Ascending aorta (tissue), 2 donors: Measurements from ENCODE around the gene ATP6V1B1. TPM values are rescaled to one million over a fixed set of nuclear protein-coding genes. Genes with fewer than 3 reads are reported as not detected.

Source experiments
- DNase-seq, 2 donors: peaks; one replicate each; pipeline ENCODE4 v3.0.0-alpha.2; 2019; ENCODE audit warnings: low spot score in 2 of 2
- H3K27ac ChIP-seq, 2 donors: fragments of 200-600 bp; sonication (generic); one replicate each; pipeline ENCODE4 v1.5.1; 2016 to 2017; ENCODE audit warnings: mild to moderate bottlenecking in 1 of 2
- H3K27me3 ChIP-seq: fragments of 200-600 bp; sonication (generic); one replicate; pipeline ENCODE4 v1.5.1; 2017
- H3K36me3 ChIP-seq, 2 donors: fragments of 200-600 bp; sonication (generic); one replicate each; pipeline ENCODE4 v1.5.1; 2016
- H3K4me1 ChIP-seq, 2 donors: fragments of 200-600 bp; sonication (generic); one replicate each; pipeline ENCODE4 v1.5.1; 2016 to 2017; ENCODE audit warnings: mild to moderate bottlenecking in 1 of 2
- H3K4me3 ChIP-seq, 2 donors: fragments of 200-600 bp; sonication (generic); one replicate each; pipeline ENCODE4 v1.5.1; 2016 to 2017; ENCODE audit warnings: mild to moderate bottlenecking in 1 of 2
- H3K9me3 ChIP-seq, 2 donors: fragments of 200-600 bp; sonication (generic); one replicate each; pipeline ENCODE4 v1.5.1; 2016
- CTCF ChIP-seq, 3 experiments: fragments of 200-600 bp in 2 of 3; fragments of 450-650 bp in 1 of 3; sonication (generic) in 2 of 3; IDR thresholded peaks; one replicate each; pipeline ENCODE4 v1.5.1; 2016 to 2019; ENCODE audit warnings: antibody characterized with exemption in 3 of 3, mild to moderate bottlenecking in 1 of 3, moderate library complexity in 1 of 3
- intact Hi-C: fragments of 100-400 bp; cut with DNase I; formaldehyde crosslinking; loops from one replicate; pipeline ENCODE4 v1.15.1; 2023
- total RNA-seq: library from RNA; depleted of rRNA; stranded (reverse); fragments of >200 nt; gene quantifications from one replicate; pipeline ENCODE4 v1.1.0, GENCODE V29; 2016

Gene ATP6V1B1
- total RNA-seq, 1 donor from 2014 or later, result not detected

GRCh38 chr2:70897203-70897976 lies 38.3 kb upstream of the ATP6V1B1 start:
- no peak for TF ChIP-seq CTCF (IDR thresholded peaks at IDR 0.05)
- intact Hi-C loops, result no loop called here
- H3K4me1 ChIP-seq, result peaks cover 4 to 20% of the 10 kb centered on the region in 2 donors
- peaks cover 11% of the 10 kb centered on the region for H3K27me3 ChIP-seq
- H3K27ac ChIP-seq, result no peak overlapping the region
- H3K36me3 ChIP-seq, result no peaks in the 10 kb centered on the region
- H3K9me3 ChIP-seq, result no peaks in the 10 kb centered on the region
- no peak for DNase-seq
- no peak overlapping the region for H3K4me3 ChIP-seq

- H3K27ac ChIP-seq, result no peak overlapping the region
- H3K9me3 ChIP-seq, result no peaks in the 10 kb centered on the region
- H3K4me1 ChIP-seq, result peaks cover 4 to 20% of the 10 kb centered on the region in 2 donors
- no peaks in the 10 kb centered on the region for H3K36me3 ChIP-seq
- no peak for TF ChIP-seq CTCF (IDR thresholded peaks at IDR 0.05)
- H3K27me3 ChIP-seq, result peaks cover 11% of the 10 kb centered on the region
- intact Hi-C loops, result no loop called here
- no peak overlapping the region for H3K4me3 ChIP-seq
- DNase-seq, result no peak
Observed at GRCh38 chr2:70897977-70898226, 37.8 kb upstream of the ATP6V1B1 start.

- no peak overlapping the region for H3K4me3 ChIP-seq
- TF ChIP-seq CTCF (IDR thresholded peaks at IDR 0.05), result no peak
- intact Hi-C loops, result no loop called here
- no peak for DNase-seq
- H3K4me1 ChIP-seq, result peaks cover 4 to 20% of the 10 kb centered on the region in 2 donors
- no peak overlapping the region for H3K27ac ChIP-seq
- peaks cover 15% of the 10 kb centered on the region for H3K27me3 ChIP-seq
- no peaks in the 10 kb centered on the region for H3K9me3 ChIP-seq
- H3K36me3 ChIP-seq, result no peaks in the 10 kb centered on the region
Observed at GRCh38 chr2:70898363-70899240, 37.1 kb upstream of the ATP6V1B1 start.

- intact Hi-C loops, result no loop called here
- H3K9me3 ChIP-seq, result no peaks in the 10 kb centered on the region
- peaks cover 25% of the 10 kb centered on the region for H3K27me3 ChIP-seq
- no peak for DNase-seq
- H3K27ac ChIP-seq, result no peak overlapping the region
- no peaks in the 10 kb centered on the region for H3K36me3 ChIP-seq
- TF ChIP-seq CTCF (IDR thresholded peaks at IDR 0.05), result no peak
- peaks cover 4 to 20% of the 10 kb centered on the region in 2 donors for H3K4me1 ChIP-seq
- peak overlapping the region; percentile 55 to 65 for H3K4me3 ChIP-seq
Observed at GRCh38 chr2:70901227-70902066, 34.3 kb upstream of the ATP6V1B1 start.

- intact Hi-C loops, result no loop called here
- TF ChIP-seq CTCF (IDR thresholded peaks at IDR 0.05), result no peak
Observed at GRCh38 chr2:70902067-70902442, 33.6 kb upstream of the ATP6V1B1 start.

More at GRCh38 chr2:70902067-70902442, 33.6 kb upstream of the ATP6V1B1 start:
- no peak for DNase-seq
- H3K4me1 ChIP-seq, result peaks cover 4 to 20% of the 10 kb centered on the region in 2 donors
- peak overlapping the region; percentile 55 to 65 for H3K4me3 ChIP-seq
- no peaks in the 10 kb centered on the region for H3K36me3 ChIP-seq
- peaks cover 25% of the 10 kb centered on the region for H3K27me3 ChIP-seq
- no peaks in the 10 kb centered on the region for H3K9me3 ChIP-seq
- no peak overlapping the region for H3K27ac ChIP-seq
